Thymus (tissue), 11 donors: ENCODE measurements around the gene CREB1. TPM values are rescaled to one million over a fixed set of nuclear protein-coding genes. Genes with fewer than 3 reads are reported as not detected.
"Not testable (repeated sequence)": the region's sequence is repeated elsewhere in the genome, so short reads cannot be mapped to it uniquely, and the experiment has no call there.

Experiments
- DNase-seq, 9 donors: peaks; one replicate each; pipeline ENCODE4 v3.0.0-alpha.2; 2013; ENCODE audit warnings: low spot score in 9 of 9, low read depth in 6 of 9, missing footprints in 1 of 9
- H3K27ac ChIP-seq, 2 donors: one replicate each; pipeline ENCODE4 v1.5.1; 2013; ENCODE audit warnings: control low read depth in 1 of 2, low read depth in 1 of 2, low read length in 1 of 2, mild to moderate bottlenecking in 1 of 2, moderate library complexity in 1 of 2
- H3K27me3 ChIP-seq, 2 donors: one replicate each; pipeline ENCODE4 v1.5.1; 2013; ENCODE audit warnings: low read length in 1 of 2; ENCODE audit not compliant: control insufficient read depth in 2 of 2, insufficient read depth in 1 of 2
- H3K36me3 ChIP-seq, 2 donors: one replicate each; pipeline ENCODE4 v1.5.1; 2013; ENCODE audit warnings: low read length in 1 of 2, mild to moderate bottlenecking in 1 of 2, moderate library complexity in 1 of 2; ENCODE audit not compliant: control insufficient read depth in 2 of 2, insufficient read depth in 2 of 2
- H3K4me1 ChIP-seq, 2 donors: one replicate each; pipeline ENCODE4 v1.5.1; 2013; ENCODE audit warnings: low read length in 2 of 2; ENCODE audit not compliant: control insufficient read depth in 2 of 2, insufficient read depth in 2 of 2
- H3K4me3 ChIP-seq, 2 donors: one replicate each; pipeline ENCODE4 v1.5.1; 2013; ENCODE audit warnings: low read length in 2 of 2, control low read depth in 1 of 2, mild to moderate bottlenecking in 1 of 2
- H3K9me3 ChIP-seq, 2 donors: one replicate each; pipeline ENCODE4 v1.5.1; 2013; ENCODE audit warnings: low read length in 1 of 2, mild to moderate bottlenecking in 1 of 2; ENCODE audit not compliant: control insufficient read depth in 2 of 2, insufficient read depth in 1 of 2
- WGBS: extraction: QIAGEN DNeasy Blood & Tissue Kit; methylation state at CpG from one replicate; pipeline ENCODE4 v1.1.7; 2013; 5-methylcytosine and 5-hydroxymethylcytosine counted together
- polyA plus RNA-seq: library from polyadenylated mRNA; stranded (reverse); fragments of 200-250 nt; gene quantifications from one replicate; pipeline ENCODE4 v1.2.3, GENCODE V29; 2013
- total RNA-seq: library from RNA; stranded (reverse); fragments of 120-200 nt; gene quantifications from one replicate; pipeline ENCODE4 v1.2.4, GENCODE V29; 2013
- donor health status: healthy.

Gene CREB1
- total and polyA plus RNA-seq, 2 donors: 15.5 to 50.9 TPM

DNA sequence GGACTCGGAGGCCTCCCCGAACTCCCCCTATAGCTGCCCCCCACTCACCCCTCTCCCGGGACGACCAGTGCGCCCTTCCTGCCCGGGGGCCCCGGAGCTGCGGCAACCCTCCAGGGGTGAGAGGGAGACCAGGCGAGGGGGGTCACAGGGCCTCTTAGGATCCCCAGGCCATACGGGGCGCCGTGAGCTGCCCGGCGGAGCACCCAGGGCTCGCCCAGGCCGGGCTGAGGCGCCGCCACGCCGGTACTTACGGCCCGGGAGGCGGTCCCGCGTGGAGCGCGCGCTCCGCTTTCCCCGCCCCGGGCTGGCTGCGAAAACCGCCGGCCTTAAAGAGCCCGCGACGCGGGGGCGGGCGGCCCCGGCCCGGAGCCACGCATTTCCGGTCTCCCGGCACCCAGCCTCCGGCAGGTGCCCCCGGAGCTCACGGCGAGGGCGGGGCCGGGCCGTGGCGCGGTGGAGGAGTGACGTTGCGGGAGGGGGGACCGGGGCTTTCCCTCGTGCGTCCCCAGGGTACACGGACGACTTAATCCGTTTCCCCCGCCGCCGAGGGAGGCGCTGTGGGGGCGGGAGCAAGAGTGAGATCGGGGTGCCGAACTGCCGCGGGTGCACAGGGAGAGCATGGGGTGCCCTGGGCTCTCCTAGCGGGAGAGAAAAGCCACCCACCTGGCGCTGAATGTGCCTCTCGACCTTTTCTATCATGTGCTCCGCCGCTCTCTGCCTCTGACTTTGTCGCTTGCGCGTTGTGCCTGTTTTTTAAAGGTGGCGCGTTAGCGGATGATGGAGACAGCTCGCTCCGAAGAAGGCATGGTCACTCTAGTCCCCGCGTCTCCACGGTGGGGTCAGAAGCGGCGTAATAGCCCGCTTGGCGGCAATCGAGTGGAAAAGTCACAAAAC lies 95.5 kb downstream of the CREB1 start, which contains the start of gene METTL21A:
Gene METTL21A (minus strand): TSS at position 381 of the 894 bp plus-strand sequence. CDS start 1,019 bp downstream, outside the sequence.
- Histone ChIP-seq H3K4me3 (peak within 1 kb of the TSS; percentile 91 to 95), H3K4me1 (peaks cover 2 to 36% of the 10 kb centered on the region in 2 donors), H3K36me3 (peaks cover 14 to 29% of the 10 kb centered on the region in 2 donors), H3K27me3 (peaks cover 0 to 9% of the 10 kb centered on the region in 2 donors), H3K27ac (peak within 1 kb of the TSS; percentile 97 to 99), H3K9me3 (no peaks in the 10 kb centered on the region)
- DNase-seq: peak; percentile 74 to 96 (median 92)
- under 1% methylated on average over 92 of the region's 92 CpGs for WGBS

GRCh38 chr2:207629553-207629952 lies 99.8 kb downstream of the CREB1 start:
- peaks cover 0 to 20% of the 10 kb centered on the region in 2 donors for H3K4me1 ChIP-seq
- whole genome bisulfite sequencing: 100% methylated on average over 1 of the region's 1 CpG
- no peaks in the 10 kb centered on the region for H3K36me3 ChIP-seq
- H3K27ac ChIP-seq: no peak overlapping the region
- peaks cover 0 to 9% of the 10 kb centered on the region in 2 donors for H3K27me3 ChIP-seq
- H3K4me3 ChIP-seq: no peak overlapping the region
- H3K9me3 ChIP-seq: no peaks in the 10 kb centered on the region
- DNase-seq: no peak

DNA sequence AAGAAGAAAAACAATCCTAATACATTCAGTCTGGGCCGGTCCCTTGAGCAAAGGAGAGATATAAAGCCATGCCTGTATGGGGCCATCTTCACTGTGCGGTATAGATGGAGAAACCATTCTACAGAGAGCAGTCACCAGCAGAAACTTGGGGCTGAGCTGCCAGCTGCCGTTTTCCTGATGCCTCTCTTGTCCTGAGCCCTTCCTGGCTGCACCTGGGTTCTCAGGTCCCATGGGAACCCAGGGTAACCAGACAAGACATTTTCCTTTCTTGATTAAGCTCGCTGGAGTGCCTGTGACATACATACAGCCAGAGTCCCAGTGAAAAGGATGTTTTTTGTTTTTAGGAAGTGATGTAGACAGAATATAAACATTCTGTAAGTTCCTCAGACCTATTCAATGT lies 100.7 kb downstream of the CREB1 start:
- WGBS: 92% methylated on average over 4 of the region's 4 CpGs
- no peak overlapping the region for H3K4me3 ChIP-seq
- DNase-seq: no peak
- no peaks in the 10 kb centered on the region for H3K36me3 ChIP-seq
- H3K9me3 ChIP-seq: no peaks in the 10 kb centered on the region
- no peak overlapping the region for H3K27ac ChIP-seq
- peaks cover 0 to 9% of the 10 kb centered on the region in 2 donors for H3K27me3 ChIP-seq
- peaks cover 0 to 20% of the 10 kb centered on the region in 2 donors for H3K4me1 ChIP-seq

- H3K9me3 ChIP-seq: no peaks in the 10 kb centered on the region
- no peak overlapping the region for H3K27ac ChIP-seq
- H3K4me1 ChIP-seq: peaks cover 0 to under 1% of the 10 kb centered on the region in 2 donors
- no peaks in the 10 kb centered on the region for H3K36me3 ChIP-seq
- WGBS: 95% methylated on average over 8 of the region's 8 CpGs
- H3K4me3 ChIP-seq: no peak overlapping the region
- DNase-seq: no peak
- no peaks in the 10 kb centered on the region for H3K27me3 ChIP-seq
These were observed 103.1 kb downstream of the CREB1 start for GRCh38 chr2:207632575-207633493.

- DNase-seq: no peak
- no peak overlapping the region for H3K27ac ChIP-seq
- WGBS: 98% methylated on average over 3 of the region's 3 CpGs
These were observed 103.9 kb downstream of the CREB1 start for GRCh38 chr2:207633686-207634085.

DNA sequence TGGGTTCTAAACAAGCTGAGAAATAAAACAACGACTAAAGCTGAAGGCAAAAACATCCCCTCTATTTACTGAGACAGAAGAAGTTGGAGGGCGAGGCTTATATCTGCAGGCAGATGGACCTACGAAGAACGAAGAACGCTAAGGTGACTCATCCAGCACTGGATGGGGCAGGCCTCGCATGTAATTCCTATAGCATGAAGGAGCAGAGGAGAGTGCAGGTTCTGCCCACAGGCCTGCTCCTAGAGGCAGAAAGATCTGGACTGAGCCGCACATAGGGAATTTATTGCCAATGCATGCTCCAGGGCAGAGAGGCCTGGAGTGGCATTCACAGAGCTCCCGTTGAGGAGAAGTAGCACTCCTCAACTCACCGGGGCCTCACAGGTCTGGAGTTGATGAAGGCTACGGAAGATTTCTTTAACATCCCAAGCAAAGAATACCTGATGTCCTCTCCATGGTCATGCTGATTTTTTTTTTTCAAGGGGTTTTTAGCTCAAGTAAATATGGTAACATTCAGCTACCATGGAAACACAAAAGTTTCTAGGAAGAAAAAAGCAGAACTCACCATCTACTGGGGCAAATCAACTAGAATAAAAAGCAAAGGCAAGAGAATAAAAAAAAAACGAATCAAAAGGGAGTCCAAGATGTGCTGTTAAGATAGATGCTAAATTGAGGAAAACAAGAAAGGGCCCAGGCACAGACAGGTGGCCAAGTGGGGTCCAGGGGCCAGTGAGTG lies 105.9 kb downstream of the CREB1 start:
- H3K36me3 ChIP-seq: no peaks in the 10 kb centered on the region
- H3K27ac ChIP-seq: no peak overlapping the region
- H3K9me3 ChIP-seq: peaks cover 0 to 4% of the 10 kb centered on the region in 2 donors
- WGBS: 88% methylated on average over 11 of the region's 11 CpGs
- no peaks in the 10 kb centered on the region for H3K4me1 ChIP-seq
- no peaks in the 10 kb centered on the region for H3K27me3 ChIP-seq
- no peak for DNase-seq
- no peak overlapping the region for H3K4me3 ChIP-seq

More at GRCh38 chr2:207633686-207634085, 103.9 kb downstream of the CREB1 start:
- Histone ChIP-seq H3K4me3 (no peak overlapping the region), H3K9me3 (no peaks in the 10 kb centered on the region), H3K4me1 (no peaks in the 10 kb centered on the region), H3K27me3 (no peaks in the 10 kb centered on the region), H3K36me3 (no peaks in the 10 kb centered on the region)

DNA sequence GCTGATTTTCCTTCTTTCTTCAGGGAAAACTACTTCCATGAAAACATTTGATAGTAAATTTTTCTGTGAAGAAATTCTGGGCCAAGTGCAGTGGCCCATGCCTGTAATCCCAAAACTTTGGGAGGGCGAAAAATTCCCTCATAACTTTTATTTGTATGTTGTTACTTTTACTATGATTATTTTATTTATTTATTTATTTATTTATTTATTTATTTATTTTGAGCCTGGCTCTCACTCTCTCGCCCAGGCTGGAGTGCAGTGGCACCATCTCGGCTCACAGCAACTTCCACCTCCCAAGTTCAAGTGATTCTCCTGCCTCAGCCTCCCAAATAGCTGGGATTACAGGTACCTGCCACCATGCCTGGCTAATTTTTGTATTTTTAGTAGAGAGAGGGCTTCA lies 109.5 kb downstream of the CREB1 start:
- not testable (repeated sequence) for H3K9me3 ChIP-seq, H3K36me3 ChIP-seq, H3K4me3 ChIP-seq, H3K4me1 ChIP-seq, H3K27ac ChIP-seq, DNase-seq, H3K27me3 ChIP-seq
- WGBS: 98% methylated on average over 3 of the region's 3 CpGs

GRCh38 chr2:207640160-207640559 lies 110.4 kb downstream of the CREB1 start:
- Histone ChIP-seq H3K27ac (no peak overlapping the region), H3K36me3 (no peaks in the 10 kb centered on the region), H3K9me3 (peaks cover 0 to 8% of the 10 kb centered on the region in 2 donors), H3K4me3 (no peak overlapping the region), H3K4me1 (no peaks in the 10 kb centered on the region), H3K27me3 (no peaks in the 10 kb centered on the region)
- no peak for DNase-seq
